HG03025 (cell line): ENCODE results near the gene ELL2.
"Not testable (repeated sequence)": the region's sequence is repeated elsewhere in the genome, so short reads cannot be mapped to it uniquely, and the experiment has no call there.

ENCODE experiments used
- ATAC-seq: cut with Tn5 transposase; IDR thresholded peaks from one replicate; pipeline ENCODE4 v1.9.1; 2021; ENCODE audit warnings: mild to moderate bottlenecking, moderate library complexity; ENCODE audit not compliant: unreplicated experiment, low FRiP score

Gene ELL2

DNA sequence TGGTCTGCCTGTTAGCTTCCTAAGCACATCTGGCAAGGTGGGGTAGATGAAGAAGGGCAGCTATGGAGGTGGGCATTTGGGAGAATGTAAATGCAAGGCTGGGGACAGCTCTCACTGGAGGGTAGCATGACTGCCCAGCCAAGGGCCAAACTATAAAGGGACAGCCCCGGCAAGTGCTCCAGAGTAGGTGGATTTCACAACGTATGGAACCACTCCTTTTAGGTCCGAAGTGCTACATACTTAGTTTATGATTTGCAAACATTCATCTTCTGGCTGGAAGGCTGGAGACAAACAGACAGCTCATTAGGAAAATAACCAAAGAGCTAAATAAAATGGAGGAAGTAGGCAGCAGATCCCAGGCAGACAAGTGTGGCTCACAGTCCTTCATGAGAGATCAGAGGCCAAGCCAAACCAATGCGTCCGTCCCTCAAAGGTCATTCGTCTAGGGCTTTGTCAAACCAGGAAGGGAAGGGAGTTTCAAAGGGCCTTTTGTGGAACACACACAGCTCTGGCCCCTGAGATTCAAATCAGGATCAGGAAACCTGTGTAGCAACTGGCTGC is 96.6 kb downstream of the ELL2 start:
- ATAC-seq: no peak

DNA sequence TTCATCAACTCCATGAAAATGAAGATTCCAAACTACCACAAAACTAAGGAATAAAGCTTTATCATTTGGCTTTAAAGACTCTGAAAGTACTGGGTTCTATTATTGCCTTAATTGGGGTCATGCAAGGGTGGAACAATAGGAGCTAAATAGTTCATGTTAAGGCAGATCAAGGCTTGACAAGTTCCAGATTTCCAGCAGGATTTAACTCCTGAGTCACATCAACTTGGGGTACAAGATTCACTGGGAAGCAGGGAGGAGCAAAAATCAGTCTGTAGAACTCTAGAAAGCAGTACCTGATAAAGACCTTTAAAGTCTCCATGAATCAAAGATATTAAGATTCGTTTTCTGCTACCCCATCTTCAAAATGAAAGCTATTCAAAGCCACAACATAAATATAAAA is 97.2 kb downstream of the ELL2 start:
- ATAC-seq: no peak

DNA sequence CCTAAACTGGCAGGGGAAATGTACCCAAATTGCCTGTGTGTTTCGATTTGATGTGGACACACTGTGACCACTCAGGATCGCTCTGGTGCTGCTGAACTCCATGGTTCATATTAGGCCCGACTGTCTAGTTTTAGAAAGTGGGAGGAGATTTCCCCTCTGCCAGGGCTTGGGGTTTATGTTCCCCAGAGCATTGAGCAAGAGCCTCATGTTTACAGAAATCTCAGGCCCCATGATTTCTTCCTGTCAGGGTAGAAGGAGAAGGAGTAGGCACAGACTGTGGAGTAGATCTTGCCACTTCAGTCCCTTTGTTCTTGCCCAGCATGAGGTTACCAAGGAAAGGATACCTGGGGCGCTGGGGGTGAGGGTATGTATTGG is 98.3 kb downstream of the ELL2 start:
- no peak for ATAC-seq

DNA sequence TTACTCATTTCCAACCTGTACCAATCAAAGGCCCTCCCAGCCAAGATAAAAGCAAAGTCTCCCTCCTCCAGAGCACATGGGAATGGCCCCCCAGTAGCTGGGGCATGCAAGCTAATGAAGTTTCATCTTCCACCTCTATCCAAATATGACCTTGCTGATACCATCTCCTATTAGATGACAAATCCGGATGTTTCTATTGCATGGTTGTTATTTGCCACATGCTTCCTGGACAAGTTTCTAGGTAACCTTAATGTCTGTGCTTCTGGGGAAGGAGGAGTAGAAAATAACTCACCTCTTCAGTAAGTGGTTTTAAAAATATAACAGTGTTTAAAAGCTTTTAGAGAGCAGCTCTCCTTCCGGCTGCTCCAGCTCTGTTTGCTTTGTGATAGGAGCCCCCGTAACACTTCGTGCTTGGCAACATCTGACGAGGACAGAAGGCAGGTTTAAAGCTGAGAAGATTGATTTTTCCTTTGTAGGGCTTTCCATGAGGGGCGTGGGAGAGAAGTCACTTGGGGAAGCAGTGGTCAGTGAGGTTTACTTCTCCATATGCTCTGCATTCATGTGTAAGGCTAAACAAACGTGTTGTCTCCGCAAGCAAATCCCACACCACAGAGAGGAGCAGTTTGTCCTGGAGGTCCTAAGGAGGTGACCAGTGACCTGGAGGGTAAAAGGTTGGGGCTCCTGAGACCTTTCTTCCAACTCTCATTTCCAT is 98.8 kb downstream of the ELL2 start:
- no peak for ATAC-seq

DNA sequence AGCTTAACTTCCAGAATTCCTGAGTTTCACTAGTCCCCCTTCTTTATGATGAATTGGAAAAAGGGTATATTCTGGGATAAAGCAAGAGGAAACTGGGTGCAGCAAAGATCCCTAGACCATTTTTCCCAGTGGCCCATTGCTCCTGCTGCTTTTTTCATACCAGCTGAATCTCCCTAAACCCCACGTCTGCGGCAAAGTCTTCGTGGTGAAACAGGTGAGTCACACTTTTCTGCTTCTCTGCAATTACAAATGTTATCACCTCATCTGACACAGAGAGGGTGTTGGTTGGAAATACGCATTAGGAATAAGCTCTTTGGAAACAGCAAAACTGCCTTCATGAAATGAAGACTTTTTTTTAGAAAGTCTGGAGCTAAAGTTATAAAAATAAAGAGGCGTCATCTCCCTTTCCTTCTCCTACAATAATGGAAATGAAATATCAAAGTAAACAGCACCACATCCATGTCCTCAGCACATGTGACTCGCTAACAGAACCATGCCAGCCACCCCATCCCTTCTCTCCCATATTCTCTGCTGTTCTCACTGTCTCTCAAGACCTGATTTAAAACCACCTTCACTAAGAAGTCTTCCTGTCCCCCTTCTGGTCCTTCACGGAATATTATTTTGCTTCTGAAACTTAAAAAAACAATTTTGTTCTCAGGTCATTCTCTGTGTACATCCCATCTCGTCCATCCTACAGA is 99.6 kb downstream of the ELL2 start:
- ATAC-seq: no peak

DNA sequence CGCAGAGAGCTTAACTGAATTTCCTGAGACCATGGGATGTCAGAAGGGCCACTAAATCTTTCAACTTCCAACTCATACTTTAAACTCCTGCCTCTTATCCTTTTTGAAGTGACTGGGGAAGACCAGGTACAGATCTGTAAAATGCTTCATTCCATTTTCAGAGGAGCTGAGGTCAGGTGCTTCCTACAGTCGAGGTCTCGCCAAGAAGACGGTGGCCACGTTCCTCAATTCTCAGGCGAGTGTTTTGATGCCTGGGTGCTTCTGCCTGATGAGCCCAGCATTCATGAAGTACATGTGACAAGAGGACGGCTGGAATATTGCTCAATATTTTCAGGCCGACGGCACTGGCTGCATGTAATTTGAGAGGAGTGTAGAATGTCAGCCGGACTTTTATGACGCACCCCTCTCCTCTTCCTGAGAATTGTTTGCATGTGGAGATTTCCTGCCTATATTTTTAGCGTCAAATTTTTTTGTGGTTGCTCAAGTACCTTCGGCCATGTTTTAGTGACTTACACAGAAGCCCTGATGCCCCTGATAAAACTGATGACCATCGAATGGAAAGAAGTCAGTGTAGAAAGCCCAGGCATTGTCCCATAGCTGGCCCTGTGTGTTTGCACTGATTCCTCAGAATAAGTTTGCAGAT is 100.3 kb downstream of the ELL2 start:
- no peak for ATAC-seq

DNA sequence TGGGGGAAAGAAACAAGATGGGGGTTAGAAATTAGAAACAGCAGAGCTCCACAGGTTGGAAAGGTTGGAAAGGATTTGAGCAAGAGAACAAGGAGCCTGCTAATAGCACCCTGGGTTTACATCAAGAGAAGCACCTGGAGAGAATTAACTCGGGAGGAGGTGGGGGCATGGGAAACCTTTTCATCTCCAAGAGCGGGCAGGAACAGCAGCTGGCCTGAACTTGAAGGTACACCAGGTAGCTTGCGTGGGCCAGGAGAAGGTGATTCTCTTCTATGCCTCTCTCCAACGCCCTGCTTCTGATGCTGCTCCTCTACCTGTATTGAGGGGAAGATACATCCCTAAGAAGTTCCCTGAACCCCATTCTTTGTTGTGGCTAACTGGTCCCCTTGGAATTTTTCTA is 102.0 kb downstream of the ELL2 start:
- no peak for ATAC-seq

DNA sequence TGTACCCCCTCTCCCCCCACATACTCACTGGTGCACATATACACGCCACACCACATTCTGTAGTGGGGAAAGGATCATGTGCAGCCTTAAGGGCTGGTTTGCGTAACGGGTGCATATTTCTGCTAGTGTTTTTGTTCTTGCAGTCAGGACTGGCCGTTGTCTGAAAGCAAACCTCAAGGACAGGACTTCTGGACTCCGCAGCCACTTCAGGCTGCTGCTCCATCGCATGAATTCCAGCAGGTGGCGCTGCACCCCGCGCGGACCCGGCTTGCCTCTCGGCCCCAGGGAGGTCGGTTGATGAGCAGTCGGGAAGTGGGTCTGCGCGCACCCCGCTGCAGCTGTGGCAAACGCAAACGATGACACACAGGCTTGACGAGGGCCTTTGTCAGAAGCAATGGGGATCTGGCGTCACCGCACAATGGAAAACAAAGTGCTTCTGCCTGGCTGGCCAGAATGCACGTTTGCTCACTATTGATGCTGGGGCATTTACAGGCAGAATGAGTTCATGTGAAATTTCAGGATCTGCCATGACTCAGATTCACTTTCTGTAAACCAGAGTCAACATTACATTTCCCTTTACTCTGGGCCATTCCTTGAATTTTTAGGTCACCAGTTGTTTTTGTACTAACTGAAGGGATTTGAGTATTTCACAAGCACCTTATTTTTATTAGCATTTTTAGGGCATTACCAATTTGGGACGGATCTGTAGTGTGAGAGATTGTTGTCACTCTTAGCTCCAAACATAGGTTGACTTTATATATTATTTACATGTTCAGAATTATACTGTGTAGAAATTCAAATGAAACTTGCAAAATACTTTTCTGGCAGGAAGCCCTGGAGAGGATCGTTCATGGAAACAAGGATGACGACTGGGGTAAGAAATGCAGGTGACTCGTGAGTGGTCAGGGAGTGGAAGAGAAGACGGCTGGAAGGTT is 102.7 kb downstream of the ELL2 start:
- peak; percentile 80 for ATAC-seq

DNA sequence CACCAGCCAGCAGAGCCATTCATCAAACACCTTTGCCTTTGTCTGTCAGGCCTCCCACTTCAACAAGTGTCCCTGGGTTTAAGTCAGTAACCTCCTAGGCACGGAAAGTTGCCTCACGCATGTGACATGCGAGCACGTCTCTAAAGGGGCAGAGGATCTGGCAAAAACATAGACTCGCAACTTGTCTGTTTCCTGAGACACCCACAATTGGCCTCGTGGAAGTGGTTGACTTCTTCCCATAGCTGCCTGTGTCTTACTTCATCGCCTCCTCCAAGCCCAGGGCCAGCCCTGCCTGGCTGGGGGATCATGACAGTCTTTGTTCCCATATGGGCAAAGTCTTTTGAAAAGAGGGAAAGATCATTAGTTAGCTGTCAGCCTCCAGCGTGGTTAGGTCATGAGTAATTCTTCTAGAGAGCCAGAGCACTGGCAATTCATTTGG is 103.6 kb downstream of the ELL2 start:
- ATAC-seq: no peak

DNA sequence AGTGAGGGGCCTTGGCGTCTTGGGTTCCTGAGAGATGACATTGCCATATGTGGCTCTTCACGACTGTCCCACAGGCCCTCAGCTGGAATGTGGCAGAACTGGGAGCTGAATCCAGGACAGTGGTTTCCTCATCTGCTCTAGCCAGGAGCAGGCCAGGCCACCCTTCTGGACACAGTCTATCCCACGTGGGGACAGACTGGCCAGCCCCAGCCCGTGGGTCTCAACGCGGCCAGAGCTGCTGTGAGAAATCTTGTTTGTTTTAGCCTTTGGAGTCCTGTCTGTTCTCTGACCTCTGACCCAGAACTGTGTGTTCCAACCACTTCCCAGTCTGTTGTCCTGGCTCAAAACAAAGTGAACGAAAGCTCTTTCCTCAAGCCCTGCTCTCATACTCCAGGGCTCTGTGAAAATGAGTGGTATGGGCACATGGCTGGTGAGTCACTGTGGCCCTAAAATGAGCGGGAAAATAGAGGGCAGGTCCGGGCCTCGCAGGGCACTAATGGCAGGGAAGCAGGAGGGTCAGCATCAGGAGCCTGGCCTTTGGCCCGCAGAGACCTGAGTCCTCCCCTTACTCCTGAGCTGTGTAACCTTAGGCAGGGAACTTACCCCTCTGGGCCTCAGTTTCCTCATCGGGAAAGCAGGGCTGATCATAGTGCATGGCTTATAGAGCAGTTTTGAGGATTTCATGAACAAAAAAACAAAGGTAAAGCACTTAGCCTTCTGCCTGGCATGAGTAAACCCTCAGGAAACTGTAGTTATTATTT is 104.3 kb downstream of the ELL2 start:
- ATAC-seq: no peak

DNA sequence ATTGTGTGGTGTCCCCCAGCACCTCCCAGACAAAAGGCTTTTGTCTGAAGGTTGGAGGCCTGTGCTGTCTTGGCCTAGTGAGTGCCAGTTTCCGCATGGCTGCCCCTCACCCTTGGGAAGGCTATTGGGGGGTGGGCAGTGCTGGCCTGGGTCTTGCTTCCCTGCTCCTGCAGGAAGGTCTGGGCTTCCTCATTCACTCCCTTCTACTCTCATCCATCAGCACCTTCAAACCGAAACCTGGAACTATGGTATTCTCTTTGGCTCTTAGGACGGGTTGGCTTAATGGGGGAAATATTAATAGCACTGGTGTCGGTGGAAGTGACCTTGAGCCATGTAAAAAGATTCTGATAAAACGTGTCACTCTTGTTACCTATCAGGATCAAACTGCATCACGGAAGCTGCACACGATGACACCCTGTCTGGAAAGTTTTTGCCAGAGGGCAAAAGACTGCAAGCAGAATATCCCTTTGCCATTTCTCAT is 105.1 kb downstream of the ELL2 start:
- ATAC-seq: no peak

DNA sequence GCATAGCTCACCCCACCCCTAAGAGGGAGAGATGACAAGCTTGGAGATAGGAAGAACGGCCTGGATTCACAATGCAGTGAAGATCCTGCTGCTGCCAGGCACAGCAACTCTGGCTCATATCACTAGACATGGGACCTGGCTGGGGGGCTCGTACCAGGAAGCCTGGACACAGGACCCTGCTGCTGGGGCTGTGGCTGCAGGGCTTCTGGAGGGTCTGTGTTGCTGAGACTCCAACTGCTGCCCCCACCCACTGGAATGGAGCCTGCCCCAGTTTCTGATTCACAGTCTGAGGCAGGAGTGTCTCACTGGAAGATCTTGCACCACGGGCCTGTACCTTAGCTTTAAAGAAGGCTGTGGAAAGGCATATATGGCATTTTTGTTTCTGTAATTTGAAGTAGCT is 108.2 kb downstream of the ELL2 start:
- ATAC-seq: no peak

DNA sequence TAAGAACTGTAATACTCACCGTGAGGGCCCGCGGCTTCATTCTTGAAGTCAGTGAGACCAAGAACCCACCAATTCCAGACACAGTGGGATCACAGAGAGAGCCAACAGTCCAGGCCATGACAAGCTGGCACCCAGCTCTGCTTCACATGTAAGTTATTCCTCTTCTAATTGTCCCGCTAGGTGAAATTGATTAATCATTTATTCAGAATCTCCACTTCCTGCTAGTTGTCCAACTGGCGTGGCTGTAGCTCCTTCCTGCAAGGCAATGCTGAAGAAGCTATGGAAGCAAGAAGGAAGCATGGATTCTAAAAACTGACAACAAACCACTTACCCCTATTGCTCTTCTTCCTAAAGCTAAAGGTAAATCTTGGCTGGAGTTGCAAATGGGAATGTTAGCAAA is 109.1 kb downstream of the ELL2 start:
- ATAC-seq: no peak

DNA sequence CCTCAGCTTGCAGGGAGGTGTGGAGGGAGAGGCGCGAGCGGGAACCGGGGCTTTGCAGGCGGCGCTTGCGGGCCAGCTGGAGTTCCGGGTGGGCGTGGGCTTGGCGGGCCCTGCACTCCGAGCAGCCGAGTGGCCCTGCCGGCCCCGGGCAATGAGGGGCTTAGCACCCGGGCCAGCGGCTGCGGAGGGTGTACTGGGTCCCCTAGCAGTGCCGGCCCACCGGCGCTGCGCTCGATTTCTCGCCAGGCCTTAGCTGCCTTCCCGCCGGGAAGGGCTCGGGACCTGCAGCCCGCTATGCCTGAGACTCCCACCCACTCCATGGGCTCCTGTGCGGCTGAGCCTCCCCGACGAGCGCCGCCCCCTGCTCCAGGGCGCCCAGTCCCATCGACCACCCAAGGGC is 110.5 kb downstream of the ELL2 start:
- ATAC-seq: not testable (repeated sequence)

DNA sequence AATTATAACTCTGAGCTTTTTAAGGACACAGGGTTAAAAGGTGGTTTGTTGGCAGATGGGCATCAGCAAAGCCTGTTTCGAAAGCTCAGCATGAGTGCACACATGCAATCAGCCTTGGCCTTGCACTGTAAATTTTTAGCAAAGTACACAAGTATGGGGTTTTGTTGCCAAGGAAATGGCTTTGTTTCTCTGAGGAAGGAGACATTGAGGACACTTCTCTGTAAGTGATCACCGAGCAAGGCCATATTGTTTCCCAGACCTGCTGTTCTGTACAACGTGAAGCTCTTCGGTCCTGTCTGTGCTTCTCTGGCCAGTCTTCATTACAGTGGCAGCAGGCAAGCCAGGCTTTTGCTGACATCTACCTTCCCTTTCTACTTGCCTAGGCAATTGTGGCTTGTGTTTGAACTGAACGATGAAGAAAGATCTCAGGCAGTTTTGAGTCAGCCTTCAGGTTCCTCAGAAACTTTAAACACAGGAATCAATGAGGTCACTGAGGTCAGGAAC is 111.2 kb downstream of the ELL2 start:
- no peak for ATAC-seq

DNA sequence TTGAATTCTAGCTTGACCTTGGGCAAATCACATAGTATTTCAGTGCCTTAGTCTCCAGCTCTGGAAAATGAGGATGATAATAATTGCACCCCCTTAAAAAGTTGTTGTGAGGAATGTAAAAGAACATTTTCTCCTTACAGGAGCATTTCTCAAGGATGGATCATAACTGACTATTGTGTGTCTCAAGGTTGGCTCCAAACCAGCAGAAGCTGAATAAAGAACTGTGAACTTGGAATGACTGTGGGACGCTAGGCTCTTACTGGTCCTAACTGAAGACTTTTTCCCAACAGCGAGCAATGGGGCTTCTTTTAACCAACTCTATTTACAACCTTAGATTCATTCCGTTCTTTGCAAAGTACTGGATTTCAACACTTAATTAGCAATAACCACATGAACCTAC is 113.0 kb downstream of the ELL2 start:
- no peak for ATAC-seq

DNA sequence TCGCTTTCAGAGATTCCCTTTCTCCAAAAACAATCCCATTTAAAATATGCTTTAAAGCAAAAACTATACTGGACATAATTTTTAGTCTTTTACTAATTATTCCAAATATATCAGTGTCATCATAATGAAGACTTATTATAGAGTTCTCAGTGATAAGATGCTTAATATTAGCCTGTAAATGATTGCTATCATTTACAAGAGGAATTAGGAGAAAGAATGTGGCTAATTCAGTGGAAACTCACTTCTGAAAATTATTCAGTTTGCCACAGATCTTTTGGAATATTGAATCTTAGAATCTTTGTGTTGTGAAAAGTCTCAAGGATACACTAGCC is 114.4 kb downstream of the ELL2 start:
- ATAC-seq: no peak

DNA sequence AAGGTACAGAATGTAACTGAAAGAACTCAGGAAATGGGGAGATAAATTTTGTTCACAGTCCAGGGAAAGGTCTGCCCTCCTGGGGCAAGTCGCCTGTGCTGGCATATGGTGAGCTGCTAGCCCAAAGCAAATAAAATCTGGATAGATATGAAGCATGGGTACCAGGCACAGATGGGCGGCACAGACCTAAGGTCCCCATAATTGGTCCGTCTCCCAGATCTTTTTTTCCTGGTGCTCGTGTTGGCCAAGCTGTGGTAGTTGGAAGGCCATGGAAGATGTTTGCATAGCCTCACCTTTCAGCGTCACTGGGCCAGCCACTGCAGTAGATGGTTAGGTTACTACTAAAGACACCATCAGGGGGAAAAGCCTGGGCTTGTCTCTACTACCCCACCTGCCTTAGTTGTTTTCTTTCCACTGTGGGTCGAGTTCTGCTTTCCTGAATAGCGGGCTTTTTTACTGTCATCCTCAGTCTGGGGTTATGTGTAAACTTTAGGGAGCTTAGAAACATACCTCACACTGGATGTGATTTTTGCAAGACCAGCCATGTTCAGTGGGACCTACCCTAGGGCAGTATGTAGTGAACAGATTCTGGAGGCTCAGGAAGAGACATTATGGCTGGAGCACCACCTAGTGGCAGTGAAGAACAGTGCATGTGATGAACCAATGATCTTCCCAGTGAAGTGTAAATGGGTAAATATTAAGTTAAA is 114.9 kb downstream of the ELL2 start:
- peak; percentile 53 for ATAC-seq

DNA sequence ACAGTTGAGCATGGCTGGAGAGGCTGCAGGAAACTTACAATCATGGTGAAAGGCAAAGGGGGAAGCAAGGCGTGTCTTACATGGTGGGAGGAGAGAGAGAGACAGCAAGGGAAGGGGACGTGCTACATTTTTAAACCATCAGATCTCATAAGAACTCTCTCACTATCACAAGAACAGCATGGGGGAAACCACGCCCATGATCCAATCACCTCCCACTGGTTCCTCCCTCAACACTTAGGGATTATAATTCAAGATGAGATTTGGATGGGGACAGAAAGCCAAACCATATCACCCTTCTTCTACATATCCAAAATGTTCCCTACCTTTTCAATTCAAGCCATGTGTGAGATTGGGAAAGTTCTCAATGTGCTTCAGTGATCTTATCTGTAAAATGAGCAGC is 116.3 kb downstream of the ELL2 start:
- ATAC-seq: no peak
